HepG2 (cell line): ENCODE results near the gene STRIP1. TPM values are rescaled to one million over a fixed set of nuclear protein-coding genes. Genes with fewer than 3 reads are reported as not detected.

ENCODE experiments used
- ATAC-seq: fragments of 200-7000 bp; cut with Tn5 transposase; 3 replicates; pipeline ENCODE4 v1.9.1; 2020; ENCODE audit warnings: mild to moderate bottlenecking, moderate library complexity
- BruUV-seq: library from RNA; stranded (reverse); fragments of 400-500 nt; replicated peaks from 2 replicates; lab custom pipeline; 2021; lab: Mats Ljungman, UMichigan
- CTCF ChIA-PET: fragments of 300-600 bp; formaldehyde crosslinking; extraction: SDS; loops from one replicate; lab custom pipeline; 2021; ENCODE audit warnings: low total read pairs, inconsistent platforms, low intra/inter-chr PET ratio; lab: Yijun Ruan, JAX
- POLR2A ChIA-PET: fragments of 350-600 bp; sonication (Branson Sonifier 250); formaldehyde crosslinking; loops from one replicate; lab custom pipeline; 2020; ENCODE audit warnings: antibody characterized with exemption, inconsistent platforms; lab: Yijun Ruan, JAX
- DNase-seq: peaks from one replicate; pipeline ENCODE4 v3.0.0-alpha.2; 2015; ENCODE audit warnings: low spot score
- FAIRE-seq: peaks from 3 replicates; lab custom pipeline; 2011; peaks lifted over from hg19 to GRCh38; lab: Jason Lieb, UNC
- H2AFZ ChIP-seq: one replicate; pipeline ENCODE4 v1.6.1; 2011; ENCODE audit warnings: low read length, inconsistent platforms
- H3K27ac ChIP-seq: fragments of 300-600 bp; 3 replicates; pipeline ENCODE4 v1.8.0; 2011; ENCODE audit warnings: mixed run types, mild to moderate bottlenecking, mixed read lengths, low read length, inconsistent platforms; ENCODE audit not compliant: insufficient read depth; ENCODE audit errors: extremely low read length
- H3K27me3 ChIP-seq, 2 experiments: fragments of 200-600 bp in 1 of 2; 2 replicates in 1 of 2; 3 replicates in 1 of 2; pipeline versions ENCODE4 v1.6.0 to v1.8.0; 2011; ENCODE audit warnings: low read length in 2 of 2, mild to moderate bottlenecking in 2 of 2, moderate library complexity in 2 of 2, inconsistent platforms in 1 of 2; ENCODE audit not compliant: insufficient read depth in 2 of 2, control insufficient read depth in 1 of 2
- H3K36me3 ChIP-seq, 2 experiments: fragments of 200-600 bp in 1 of 2; replicated peaks in 1 of 2; 2 replicates in 1 of 2; 3 replicates in 1 of 2; pipeline versions ENCODE4 v1.5.1 to v1.8.0; 2011; ENCODE audit warnings: low read length in 2 of 2, inconsistent platforms in 1 of 2; ENCODE audit not compliant: insufficient read depth in 2 of 2, control insufficient read depth in 1 of 2
- H3K4me1 ChIP-seq: 2 replicates; pipeline ENCODE4 v1.5.1; 2012; ENCODE audit warnings: low read length, inconsistent platforms; ENCODE audit not compliant: insufficient read depth
- H3K4me2 ChIP-seq: 2 replicates; pipeline ENCODE4 v1.6.0; 2011; ENCODE audit warnings: low read depth, low read length, inconsistent platforms
- H3K4me3 ChIP-seq, 3 experiments: fragments of 200-600 bp in 1 of 3; sonication (generic), shearing (Covaris generic) in 1 of 3; replicated peaks in 1 of 3; 2 replicates each; pipeline ENCODE4 v1.5.1; 2011 to 2016; ENCODE audit warnings: low read length in 3 of 3, inconsistent platforms in 2 of 3, low read depth in 2 of 3, mild to moderate bottlenecking in 2 of 3, control low read depth in 1 of 3, mixed read lengths in 1 of 3; ENCODE audit not compliant: insufficient read depth in 1 of 3
- H3K79me2 ChIP-seq: one replicate; pipeline ENCODE4 v1.6.1; 2011; ENCODE audit warnings: low read length, inconsistent platforms; ENCODE audit not compliant: insufficient read depth
- H3K9ac ChIP-seq: 2 replicates; pipeline ENCODE4 v1.6.0; 2011; ENCODE audit warnings: mild to moderate bottlenecking, low read depth, low read length, inconsistent platforms; ENCODE audit not compliant: insufficient read depth
- H3K9me3 ChIP-seq: 2 replicates; pipeline ENCODE4 v1.5.1; 2012; ENCODE audit warnings: mild to moderate bottlenecking, low read length
- H4K20me1 ChIP-seq: 2 replicates; pipeline ENCODE4 v1.6.0; 2011; ENCODE audit warnings: inconsistent platforms, mild to moderate bottlenecking, low read length, moderate library complexity; ENCODE audit not compliant: insufficient read depth
- CBX5 ChIP-seq: sonication (generic); formaldehyde crosslinking; IDR thresholded peaks from 2 replicates; pipeline ENCODE4 v1.4.0; 2020; ENCODE audit warnings: missing genetic modification reagents, borderline replicate concordance
- GMEB1 ChIP-seq: sonication (generic); formaldehyde crosslinking; IDR thresholded peaks from 2 replicates; pipeline ENCODE4 v1.5.1; 2020; ENCODE audit warnings: missing genetic modification reagents, mild to moderate bottlenecking, borderline replicate concordance
- HES4 ChIP-seq: sonication (generic); formaldehyde crosslinking; IDR thresholded peaks from 2 replicates; pipeline ENCODE4 v1.9.0; 2021; ENCODE audit warnings: mild to moderate bottlenecking, missing genetic modification reagents, borderline replicate concordance
- IKZF1 ChIP-seq: fragments of 450-650 bp; IDR thresholded peaks from 2 replicates; pipeline ENCODE4 v1.7.1; 2016
- TEAD3 ChIP-seq: optimal IDR thresholded peaks from 2 replicates; pipeline ENCODE3; 2016; ENCODE audit warnings: borderline replicate concordance
- ZNF800 ChIP-seq: sonication (generic); formaldehyde crosslinking; IDR thresholded peaks from 2 replicates; pipeline ENCODE4 v1.4.0; 2020; ENCODE audit warnings: missing genetic modification reagents
- WGBS: methylation state at CpG from one replicate; pipeline ENCODE4 v1.1.6; 2017; ENCODE audit warnings: low lambda C conversion rate; 5-methylcytosine and 5-hydroxymethylcytosine counted together
- in situ Hi-C: cut with HindIII; loops from 2 replicates; pipeline ENCODE4 v1.10.0; 2017; ENCODE audit warnings: low pct_unique_long_range_greater_than_20kb; ENCODE audit not compliant: extremely low pct_ligation_motif_present
- intact Hi-C: fragments of 100-400 bp; cut with micrococcal nuclease; formaldehyde crosslinking; loops from one replicate; pipeline ENCODE4 v1.10.0; 2022; ENCODE audit not compliant: unreplicated experiment
- polyA plus RNA-seq, 8 experiments: library from polyadenylated mRNA; depleted of rRNA in 3 of 8; stranded (reverse) in 7 of 8; unstranded in 1 of 8; fragments of >200 nt; fragmentation: Illumina TruSeq in 4 of 8; extraction: Trizol in 4 of 8; gene quantifications; 2 replicates each; pipeline versions ENCODE4 v1.2.1 to v1.2.3, GENCODE V29; 2011 to 2016; ENCODE audit warnings: low read depth in 4 of 8, missing spikeins in 1 of 8, mixed read lengths in 1 of 8; ENCODE audit not compliant: insufficient read depth in 1 of 8
- total RNA-seq, 5 experiments: library from RNA; depleted of rRNA; stranded (reverse); fragments of >200 nt; fragmentation: Illumina TruSeq; extraction: Trizol; gene quantifications; 2 replicates each; pipeline ENCODE4 v1.2.3, GENCODE V29; 2016; ENCODE audit warnings: low read depth in 1 of 5

The STRIP1 gene
- total and polyA plus RNA-seq, 2 of the 13 experiments (the other 11 are each of a cell fraction or from before 2014, with no cell fraction given) = 20.9 to 27.9 TPM

- TF ChIP-seq GMEB1 (CRISPR knock-in tag) = no peak
- TF ChIP-seq HES4 (CRISPR knock-in tag) = no peak
- TF ChIP-seq ZNF800 (CRISPR knock-in tag) = no peak
- TF ChIP-seq TEAD3 = no peak
- TF ChIP-seq IKZF1 = no peak
- no peak for TF ChIP-seq CBX5
- Histone ChIP-seq H4K20me1 (no peaks in the 10 kb centered on the region), H3K36me3 (peaks cover 28 to 81% of the 10 kb centered on the region in 2 experiments), H3K79me2 (peaks cover 3% of the 10 kb centered on the region), H3K27ac (no peak overlapping the region), H2AFZ (no peak overlapping the region), H3K4me2 (no peak overlapping the region), H3K27me3 (no peaks in the 10 kb centered on the region), H3K4me1 (no peaks in the 10 kb centered on the region), H3K9ac (no peak overlapping the region), H3K9me3 (no peaks in the 10 kb centered on the region), H3K4me3 (no peak overlapping the region)
- WGBS = 94% methylated on average over 6 of the region's 6 CpGs
- CTCF ChIA-PET = interaction anchor here (2.2 kb wide), 1 partner anchor 236 kb away, joined by 12 read pairs; no protein-coding TSS in a partner anchor
- no peak for DNase-seq
- BruUV-seq = no TSS peak
- intact Hi-C loops = no loop called here
- in situ Hi-C loops = no loop called here
- no peak for FAIRE-seq
- POLR2A ChIA-PET = no interaction called here
- no peak for ATAC-seq
Measured at GRCh38 chr1:110012100-110012780, 22.2 kb upstream of the STRIP1 start.
